HepG2 (cell line): ENCODE results near the gene AJM1. TPM values are rescaled to one million over a fixed set of nuclear protein-coding genes. Genes with fewer than 3 reads are reported as not detected.

ENCODE experiments used
- ARNTL ChIP-seq: sonication (generic); formaldehyde crosslinking; IDR thresholded peaks from 2 replicates; pipeline ENCODE4 v1.4.0; 2020; ENCODE audit warnings: mild to moderate bottlenecking, missing genetic modification reagents
- FOSL1 ChIP-seq: sonication (generic); formaldehyde crosslinking; IDR thresholded peaks from 2 replicates; pipeline ENCODE4 v1.9.0; 2021; ENCODE audit warnings: missing genetic modification reagents, borderline replicate concordance
- GRHL1 ChIP-seq: sonication (generic); formaldehyde crosslinking; conservative IDR thresholded peaks from 2 replicates; pipeline ENCODE4 v1.8.0; 2022; ENCODE audit warnings: missing genetic modification reagents
- HCFC1 ChIP-seq: fragments of 150-350 bp; IDR thresholded peaks from 2 replicates; pipeline ENCODE4 v1.6.1; 2014; ENCODE audit warnings: low read depth, low read length
- JUNB ChIP-seq: sonication (generic); formaldehyde crosslinking; IDR thresholded peaks from 2 replicates; pipeline ENCODE4 v1.8.0; 2022; ENCODE audit warnings: missing genetic modification reagents, mild to moderate bottlenecking, borderline replicate concordance
- KDM5A ChIP-seq: fragments of 200-600 bp; sonication (generic); IDR thresholded peaks from 2 replicates; pipeline ENCODE4 v1.7.0; 2018; ENCODE audit warnings: antibody characterized with exemption, mild to moderate bottlenecking, low read length, borderline replicate concordance
- KIAA2018 ChIP-seq: sonication (generic); formaldehyde crosslinking; IDR thresholded peaks from 2 replicates; pipeline ENCODE4 v1.5.0; 2020; ENCODE audit warnings: mild to moderate bottlenecking, missing genetic modification reagents, borderline replicate concordance
- MAX ChIP-seq: IDR thresholded peaks from 2 replicates; pipeline ENCODE4 v1.6.1; 2012; ENCODE audit warnings: inconsistent platforms
- MYPOP ChIP-seq: sonication (generic); formaldehyde crosslinking; IDR thresholded peaks from 2 replicates; pipeline ENCODE4 v1.8.1; 2023; ENCODE audit warnings: mild to moderate bottlenecking, moderate library complexity, missing genetic modification reagents
- NFE2L2 ChIP-seq: fragments of 150-350 bp; IDR thresholded peaks from 2 replicates; pipeline ENCODE4 v1.6.1; 2014; ENCODE audit warnings: low read length
- THAP7 ChIP-seq: sonication (generic); formaldehyde crosslinking; IDR thresholded peaks from 2 replicates; pipeline ENCODE4 v1.8.1; 2023; ENCODE audit warnings: mild to moderate bottlenecking, missing genetic modification reagents
- YY1 ChIP-seq: IDR thresholded peaks from 2 replicates; pipeline ENCODE4 v1.6.1; 2011; ENCODE audit warnings: low read length, low read depth, moderate library complexity, mild to moderate bottlenecking; ENCODE audit not compliant: insufficient read depth, insufficient replicate concordance
- ZNF224 ChIP-seq: sonication (generic); formaldehyde crosslinking; IDR thresholded peaks from 2 replicates; pipeline ENCODE4 v1.5.0; 2020; ENCODE audit warnings: mild to moderate bottlenecking, missing genetic modification reagents
- ZNF331 ChIP-seq: sonication (generic); formaldehyde crosslinking; IDR thresholded peaks from 2 replicates; pipeline ENCODE4 v1.4.0; 2020; ENCODE audit warnings: missing genetic modification reagents
- ZNF589 ChIP-seq: sonication (generic); formaldehyde crosslinking; conservative IDR thresholded peaks from 2 replicates; pipeline ENCODE4 v1.8.0; 2022; ENCODE audit warnings: mild to moderate bottlenecking, moderate library complexity, missing genetic modification reagents
- ZNF614 ChIP-seq: IDR thresholded peaks from 2 replicates; pipeline ENCODE4 v1.6.1; 2018; ENCODE audit warnings: missing biosample characterization, missing genetic modification reagents, inconsistent platforms, borderline replicate concordance
- ZSCAN21 ChIP-seq: sonication (generic); formaldehyde crosslinking; IDR thresholded peaks from 2 replicates; pipeline ENCODE4 v1.8.0; 2022; ENCODE audit warnings: mild to moderate bottlenecking, missing genetic modification reagents, moderate library complexity, borderline replicate concordance
- polyA plus RNA-seq, 8 experiments: library from polyadenylated mRNA; depleted of rRNA in 3 of 8; stranded (reverse) in 7 of 8; unstranded in 1 of 8; fragments of >200 nt; fragmentation: Illumina TruSeq in 4 of 8; extraction: Trizol in 4 of 8; gene quantifications; 2 replicates each; pipeline versions ENCODE4 v1.2.1 to v1.2.3, GENCODE V29; 2011 to 2016; ENCODE audit warnings: low read depth in 4 of 8, missing spikeins in 1 of 8, mixed read lengths in 1 of 8; ENCODE audit not compliant: insufficient read depth in 1 of 8
- total RNA-seq, 5 experiments: library from RNA; depleted of rRNA; stranded (reverse); fragments of >200 nt; fragmentation: Illumina TruSeq; extraction: Trizol; gene quantifications; 2 replicates each; pipeline ENCODE4 v1.2.3, GENCODE V29; 2016; ENCODE audit warnings: low read depth in 1 of 5

Gene AJM1
- total and polyA plus RNA-seq, 2 of the 13 experiments (the other 11 are each of a cell fraction or from before 2014, with no cell fraction given), result 1.1 to 1.2 TPM

- TF ChIP-seq KIAA2018 (CRISPR knock-in tag) (no peak), ZNF331 (CRISPR knock-in tag) (no peak), MYPOP (CRISPR knock-in tag) (0 out of 2 replicates have a peak, but pooled peaks have one; percentile 20), ZNF224 (CRISPR knock-in tag) (0 out of 2 replicates have a peak, but pooled peaks have one; percentile 62), ARNTL (CRISPR knock-in tag) (no peak), ZNF614 (CRISPR knock-in tag) (no peak), GRHL1 (CRISPR knock-in tag) (no peak), ZNF589 (CRISPR knock-in tag) (no peak), NFE2L2 (no peak), THAP7 (CRISPR knock-in tag) (no peak), JUNB (CRISPR knock-in tag) (no peak), HCFC1 (no peak), ZSCAN21 (no peak), KDM5A (no peak), FOSL1 (no peak), MAX (no peak), YY1 (no peak)
These were observed 9.8 kb downstream of the AJM1 start, which contains the start of gene MAMDC4 (continued) for GRCh38 chr9:136851941-136852663.
